Activated CD4-positive, CD25-positive, alpha-beta regulatory T cell treated with anti-CD3 and anti-CD28 coated beads, Interleukin-2, amount 50 U/mL, for 16 hours (primary cell): ENCODE data around the gene KDM8.
A peak's percentile ranks its signal among the peaks of the same experiment; 100 is the strongest.

Source experiments
- DNase-seq: peaks from one replicate; pipeline ENCODE4 v3.0.0-alpha.2; 2020; ENCODE audit warnings: low read depth, low spot score

The KDM8 gene

GRCh38 chr16:27203507-27204311 lies at the start of gene KDM8:
Gene KDM8, plus strand, starts transcription at chr16:27203526. Its CDS starts 6,598 bp downstream, at chr16:27210124.
- DNase-seq, result peak; percentile 100

GRCh38 chr16:27154705-27155521 lies 48.4 kb upstream of the KDM8 start:
- DNase-seq, result peak; percentile 52

GRCh38 chr16:27156579-27156978 lies 46.7 kb upstream of the KDM8 start:
- no peak for DNase-seq

DNA sequence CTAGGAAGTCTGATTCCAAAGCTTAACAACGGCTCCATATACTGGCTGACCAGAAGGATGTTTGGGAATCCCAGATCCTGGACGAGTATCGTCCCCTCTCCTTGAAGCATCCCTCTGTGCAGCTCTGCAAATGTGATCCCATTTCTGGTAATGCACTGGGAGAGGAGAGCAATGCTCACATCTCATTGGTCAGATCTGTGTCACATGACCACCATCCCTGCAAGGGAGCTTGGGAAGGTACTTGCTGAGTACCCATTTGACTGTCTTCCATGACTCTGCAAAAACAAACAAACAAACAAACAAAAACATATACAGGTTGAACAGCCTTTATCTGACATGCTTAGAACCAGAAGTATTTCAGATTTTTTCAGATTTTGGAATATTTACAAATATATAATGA lies 41.9 kb upstream of the KDM8 start:
- DNase-seq, result no peak

DNA sequence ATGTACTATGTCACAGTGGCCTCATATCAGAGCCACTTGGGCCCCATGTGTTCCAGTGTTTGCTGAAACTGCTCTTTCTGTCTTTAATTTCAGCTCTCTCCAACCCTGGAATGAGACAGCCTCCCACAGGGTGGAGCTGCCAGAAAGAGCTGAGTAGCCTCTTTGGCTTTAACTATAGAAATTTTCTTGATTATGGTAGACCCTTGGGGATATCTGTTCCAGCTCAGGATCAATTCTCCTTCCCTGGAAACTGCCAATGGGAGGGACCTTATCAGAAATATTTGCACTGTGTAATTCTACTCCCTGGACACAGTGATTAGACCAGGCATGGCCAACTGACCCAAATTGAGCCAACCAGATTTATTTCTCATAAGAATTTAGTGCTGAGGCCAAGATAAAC lies 39.0 kb upstream of the KDM8 start:
- no peak for DNase-seq

- no peak for DNase-seq
Measured at GRCh38 chr16:27165576-27165975, 37.8 kb upstream of the KDM8 start.

DNA sequence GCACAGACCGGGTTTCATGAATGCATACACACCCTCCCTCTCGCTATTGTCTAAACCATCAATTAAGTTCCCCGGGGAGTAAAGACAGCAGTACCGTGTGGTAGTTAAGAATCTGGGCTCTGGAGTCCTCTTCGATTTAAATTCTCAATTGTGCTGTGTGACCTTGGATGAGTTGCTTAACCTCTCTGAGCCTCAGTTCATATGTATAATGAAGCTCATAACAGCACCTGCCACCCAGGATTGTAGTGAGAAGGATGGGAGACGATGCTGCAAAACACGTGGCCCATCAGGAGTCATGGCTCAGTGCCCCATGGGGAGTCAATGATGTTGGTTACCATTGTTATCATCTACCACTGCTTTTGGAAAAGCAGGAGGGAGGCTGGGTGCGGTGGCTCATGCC lies 34.5 kb upstream of the KDM8 start:
- no peak for DNase-seq

DNA sequence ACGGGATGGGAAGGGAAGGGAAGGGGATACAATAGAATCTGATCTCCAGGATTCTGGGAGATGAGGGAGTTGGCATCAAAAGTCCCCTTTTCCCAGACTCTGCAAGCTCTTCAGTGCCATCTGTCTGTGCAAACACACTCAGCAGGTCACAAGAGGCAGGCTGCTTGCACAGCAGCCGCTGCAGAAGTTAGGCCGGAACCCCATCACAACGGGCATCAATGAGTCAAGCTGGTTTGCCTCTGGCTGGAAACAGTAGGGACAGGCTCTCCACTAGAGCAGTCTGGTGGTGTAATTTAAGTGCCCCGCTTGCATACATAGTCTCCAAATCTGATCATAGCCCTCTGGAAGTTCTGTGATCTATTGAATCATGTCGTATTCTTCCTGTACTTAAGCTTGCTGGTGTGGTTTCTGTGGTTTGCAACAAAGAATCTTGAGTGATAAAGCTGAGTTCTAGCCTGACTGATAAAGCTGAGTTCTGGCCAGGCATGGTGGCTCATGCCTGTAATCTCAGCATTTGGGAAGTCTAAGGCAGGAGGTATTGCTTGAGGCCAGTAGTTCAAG lies 33.7 kb upstream of the KDM8 start:
- DNase-seq, result peak; percentile 15

- no peak for DNase-seq
Measured at GRCh38 chr16:27171584-27171983, 31.7 kb upstream of the KDM8 start.

DNA sequence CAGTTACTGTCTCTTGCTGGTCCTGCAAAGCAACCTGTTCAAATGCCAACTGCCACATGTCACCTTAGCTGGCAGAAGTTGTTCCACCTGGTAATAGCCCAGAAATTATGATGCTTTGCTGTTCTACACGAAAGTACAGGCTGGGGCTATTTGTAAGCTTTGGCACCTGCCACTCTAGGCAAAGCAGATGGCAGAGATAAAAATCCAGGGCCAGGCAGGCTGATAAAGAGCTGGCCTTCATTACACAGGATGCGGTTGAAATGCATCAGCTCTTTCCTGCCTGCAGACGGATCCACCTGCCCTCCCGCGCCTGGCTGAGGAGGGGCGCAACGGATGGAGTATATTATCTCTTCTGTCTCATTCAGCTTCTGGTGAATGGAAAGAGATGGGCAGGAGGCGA lies 29.3 kb upstream of the KDM8 start:
- DNase-seq, result peak; percentile 16

- DNase-seq, result no peak
Measured at GRCh38 chr16:27174798-27175197, 28.5 kb upstream of the KDM8 start.

DNA sequence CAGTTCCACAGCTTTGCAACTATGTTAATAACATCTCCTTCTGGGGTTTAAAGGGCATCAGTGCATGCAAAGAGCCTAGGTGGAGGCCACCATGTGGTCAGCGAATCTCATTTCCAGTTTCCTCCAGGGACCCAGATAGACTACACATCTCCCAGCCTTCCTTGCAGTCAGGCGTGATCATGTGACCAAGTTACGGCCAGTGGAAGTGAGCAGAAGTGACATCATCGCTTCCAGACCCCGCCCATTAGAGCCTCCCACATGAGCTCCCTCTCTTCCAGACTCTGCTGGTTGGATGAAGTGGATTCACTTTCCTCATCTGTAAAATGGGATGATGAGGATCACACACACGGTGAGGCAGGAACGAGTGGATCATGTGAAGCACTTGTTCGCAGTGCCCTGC lies 27.4 kb upstream of the KDM8 start:
- DNase-seq, result no peak

DNA sequence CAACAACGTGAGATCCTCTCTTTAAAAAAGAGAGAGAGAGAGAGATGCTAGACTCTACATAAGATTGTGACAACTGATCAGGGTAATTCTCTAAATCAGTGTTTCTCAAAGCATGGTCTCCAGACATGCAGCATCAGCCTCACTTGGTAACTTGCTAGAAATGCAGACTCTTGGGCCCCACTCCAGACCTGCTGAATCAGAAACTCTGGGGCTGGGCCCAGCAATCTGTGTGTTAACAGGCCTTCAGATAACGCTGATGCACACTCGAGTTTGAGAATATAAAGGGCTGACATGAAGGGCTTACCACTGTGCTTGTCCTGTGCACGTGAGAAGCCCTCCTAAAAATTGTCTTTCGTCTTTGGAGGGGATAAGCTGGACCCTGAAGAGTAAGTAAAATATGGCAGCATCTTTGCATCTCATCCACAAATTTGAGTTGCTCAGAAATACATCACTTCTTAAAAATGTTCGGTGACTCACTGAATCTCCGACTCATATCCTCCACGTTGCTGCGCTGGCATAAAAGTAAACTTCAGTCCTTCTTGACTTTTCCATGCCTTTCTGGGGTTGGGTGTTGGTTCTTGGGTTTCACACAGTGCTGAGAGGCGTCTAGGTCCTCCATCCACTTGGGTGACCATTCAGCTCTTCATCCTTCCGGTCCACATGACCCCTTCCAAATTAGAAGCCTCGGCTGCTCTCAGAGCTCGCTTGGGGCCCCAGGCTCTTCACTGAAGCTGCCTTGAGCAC lies 26.1 kb upstream of the KDM8 start:
- no peak for DNase-seq

DNA sequence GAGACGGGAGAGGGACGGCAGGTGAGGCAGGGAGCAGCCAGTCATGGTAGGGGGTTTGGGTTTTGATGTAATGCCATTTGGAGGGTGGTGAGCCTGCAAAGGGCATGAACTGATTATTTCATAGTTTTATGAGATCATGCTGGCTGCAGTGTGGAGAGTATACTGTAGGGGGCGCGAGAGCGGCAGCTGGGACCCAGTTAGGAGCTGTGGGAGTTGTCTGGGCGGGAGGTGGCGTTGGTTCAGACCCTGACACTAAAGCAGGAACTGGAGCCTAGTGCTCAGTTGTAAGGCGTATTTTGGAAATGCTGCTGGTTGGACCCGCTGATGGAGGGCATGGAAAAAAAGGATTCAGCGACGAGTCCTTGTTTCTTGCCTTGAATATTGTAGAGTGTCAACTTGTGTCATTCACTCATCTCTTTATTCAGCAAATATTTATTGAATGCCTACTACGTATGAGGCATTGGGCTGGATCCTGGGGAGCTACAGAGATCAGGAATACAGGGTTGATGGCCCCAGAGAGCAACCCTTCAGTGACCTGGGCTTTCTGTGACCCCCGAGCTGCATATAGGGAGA lies 23.7 kb upstream of the KDM8 start:
- DNase-seq, result peak; percentile 62

DNA sequence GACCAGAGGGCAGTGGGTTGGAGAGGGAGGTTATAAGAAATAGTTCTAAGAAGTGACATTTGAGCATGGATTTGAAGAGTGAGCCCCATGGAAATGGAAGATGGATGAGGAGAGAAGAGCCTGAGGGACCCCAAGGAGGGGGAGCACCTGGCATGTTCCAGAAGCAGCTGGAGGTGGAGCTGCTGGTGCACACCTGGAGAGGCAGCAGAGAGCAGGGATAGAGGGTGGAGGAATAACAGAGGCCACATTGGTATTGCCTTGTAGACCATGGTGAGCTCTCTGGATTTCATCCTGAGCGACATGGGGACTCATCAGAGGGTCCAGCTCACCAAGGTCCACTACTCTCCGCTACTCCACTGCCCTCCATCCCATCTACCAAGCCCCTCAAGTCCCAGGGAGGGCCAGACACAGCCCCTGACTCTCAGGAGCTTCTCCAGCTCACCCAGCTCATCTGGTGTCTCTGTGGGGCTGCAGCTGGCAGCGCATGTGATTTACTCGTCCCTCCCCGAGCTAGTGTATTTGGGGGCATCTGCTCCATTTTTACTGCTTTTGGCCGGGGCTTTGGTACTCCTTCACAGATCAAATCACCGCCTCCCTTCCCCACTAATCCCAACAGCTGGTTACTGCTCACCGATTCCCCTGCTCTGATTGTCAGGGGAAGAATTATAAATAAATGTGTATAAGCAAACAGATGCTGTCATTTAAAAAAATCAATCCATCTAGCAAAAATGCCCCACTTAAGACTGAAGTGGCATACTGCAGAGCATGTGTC lies 22.1 kb upstream of the KDM8 start:
- no peak for DNase-seq

DNA sequence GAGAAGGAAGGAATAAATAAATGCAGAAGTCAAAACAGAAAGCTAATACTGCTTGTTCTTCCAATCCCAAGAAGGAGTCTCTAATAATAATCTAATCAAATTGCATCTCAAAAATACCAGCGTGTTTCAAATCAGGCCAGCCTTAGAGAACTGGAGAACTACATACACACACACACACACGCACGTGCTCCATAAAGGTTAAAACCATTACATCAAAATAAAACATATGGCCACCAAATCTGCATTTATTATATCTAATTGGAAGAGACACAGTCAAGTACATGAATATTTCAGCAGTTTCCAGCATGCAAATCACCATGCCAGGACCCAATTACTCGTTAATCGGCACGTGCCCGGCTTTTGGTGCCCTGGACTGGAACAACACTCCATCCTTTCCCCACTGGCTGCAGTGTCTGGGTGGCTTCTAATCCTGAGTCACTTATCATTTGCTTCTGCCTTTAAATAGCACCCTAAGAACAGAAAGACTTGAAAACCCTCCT lies 20.4 kb upstream of the KDM8 start:
- DNase-seq, result no peak

DNA sequence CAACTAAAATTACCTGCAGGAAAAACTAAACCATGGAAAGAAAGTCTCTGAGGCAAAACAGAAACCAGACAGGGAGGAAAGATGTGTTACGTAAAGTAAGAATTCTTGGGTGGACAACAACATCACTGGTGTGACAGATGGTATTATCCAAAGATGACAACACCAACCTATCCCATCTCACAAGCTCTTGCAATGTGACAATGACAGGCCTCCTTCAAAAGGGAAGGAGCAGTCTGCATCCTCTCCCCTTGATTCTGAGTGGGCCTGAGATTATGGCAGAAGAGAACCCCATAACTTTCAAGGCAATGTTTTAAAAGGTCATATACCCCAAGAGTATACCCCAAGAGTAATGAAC lies 17.6 kb upstream of the KDM8 start:
- no peak for DNase-seq

- no peak for DNase-seq
Measured at GRCh38 chr16:27188633-27189032, 14.7 kb upstream of the KDM8 start.

GRCh38 chr16:27189335-27189972 lies 13.9 kb upstream of the KDM8 start:
- DNase-seq, result no peak

DNA sequence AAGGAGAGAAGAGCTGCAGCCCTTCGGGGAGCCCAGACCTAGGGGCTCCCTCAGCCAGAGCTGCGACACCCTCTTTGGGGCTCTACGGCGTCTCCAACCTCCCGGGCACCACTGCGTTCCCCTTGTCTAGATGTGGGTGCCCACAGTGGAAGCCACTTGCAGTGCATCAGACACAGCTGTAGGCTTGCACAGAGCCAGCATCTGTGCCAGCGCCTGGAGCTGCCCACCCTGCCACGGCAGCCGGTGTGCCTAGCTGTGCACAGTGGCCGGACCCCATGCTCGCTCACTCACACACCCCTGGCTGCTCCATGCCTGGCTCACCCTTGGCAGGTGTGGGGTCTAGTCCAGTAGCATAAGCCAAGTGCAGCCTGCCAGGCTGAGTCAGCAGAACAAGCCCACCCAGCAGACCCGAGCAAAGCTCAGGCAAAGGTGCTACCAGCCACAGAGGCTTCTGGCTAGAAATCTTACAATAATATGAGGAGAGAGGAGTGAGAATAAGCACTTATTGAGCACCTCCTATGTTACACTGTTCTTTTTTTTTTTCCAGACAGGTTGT lies 12.9 kb upstream of the KDM8 start:
- no peak for DNase-seq
